GM11168 (cell line): ENCODE results near the gene LRRC3C.
"Not testable (repeated sequence)": the region's sequence is repeated elsewhere in the genome, so short reads cannot be mapped to it uniquely, and the experiment has no call there.

ENCODE experiments used
- in situ Hi-C: fragments of 300-500 bp; cut with MboI; formaldehyde crosslinking; loops from one replicate; pipeline ENCODE4 v1.12.0; 2022; ENCODE audit warnings: low sequenced_read_pairs; ENCODE audit not compliant: unreplicated experiment

The LRRC3C gene

GRCh38 chr17:39946551-39947330 is 19.2 kb downstream of the LRRC3C start:
- in situ Hi-C loops, result no loop called here

GRCh38 chr17:39948489-39948828 is 20.9 kb downstream of the LRRC3C start:
- in situ Hi-C loops, result not testable (repeated sequence)

GRCh38 chr17:39949028-39949427 is 21.5 kb downstream of the LRRC3C start:
- in situ Hi-C loops, result no loop called here

GRCh38 chr17:39950871-39951348 is 23.4 kb downstream of the LRRC3C start:
- in situ Hi-C loops, result no loop called here

- in situ Hi-C loops, result no loop called here
Measured at GRCh38 chr17:39951924-39952679, 24.6 kb downstream of the LRRC3C start.

- in situ Hi-C loops, result no loop called here
Measured at GRCh38 chr17:39952680-39953470, 25.3 kb downstream of the LRRC3C start.

- in situ Hi-C loops, result no loop called here
Measured at GRCh38 chr17:39953471-39953888, 25.9 kb downstream of the LRRC3C start.

- in situ Hi-C loops, result no loop called here
Measured at GRCh38 chr17:39954876-39955275, 27.3 kb downstream of the LRRC3C start.

- in situ Hi-C loops, result no loop called here
Measured at GRCh38 chr17:39955726-39956225, 28.2 kb downstream of the LRRC3C start.

GRCh38 chr17:39960524-39961041 is 33.1 kb downstream of the LRRC3C start:
- in situ Hi-C loops, result no loop called here

- in situ Hi-C loops, result no loop called here
Measured at GRCh38 chr17:39962642-39963220, 35.2 kb downstream of the LRRC3C start, which contains the start of gene GSDMA. GSDMA (plus strand) TSS chr17:39963004; CDS start chr17:39965688, 2,684 bp downstream.

GRCh38 chr17:39963829-39964228 is 36.3 kb downstream of the LRRC3C start:
- in situ Hi-C loops, result no loop called here

GRCh38 chr17:39965017-39965699 is 37.6 kb downstream of the LRRC3C start:
- in situ Hi-C loops, result no loop called here

GRCh38 chr17:39966771-39967170 is 39.2 kb downstream of the LRRC3C start:
- in situ Hi-C loops, result no loop called here

- in situ Hi-C loops, result no loop called here
Measured at GRCh38 chr17:39968761-39969160, 41.2 kb downstream of the LRRC3C start.

- in situ Hi-C loops, result no loop called here
Measured at GRCh38 chr17:39969375-39969774, 41.8 kb downstream of the LRRC3C start.

- in situ Hi-C loops, result no loop called here
Measured at GRCh38 chr17:39970157-39970692, 42.7 kb downstream of the LRRC3C start.

- in situ Hi-C loops, result no loop called here
Measured at GRCh38 chr17:39971076-39971603, 43.6 kb downstream of the LRRC3C start.

- in situ Hi-C loops, result no loop called here
Measured at GRCh38 chr17:39972271-39972670, 44.7 kb downstream of the LRRC3C start.
